K562 (cell line): ENCODE results near the gene OR52A5. TPM values are rescaled to one million over a fixed set of nuclear protein-coding genes. Genes with fewer than 3 reads are reported as not detected.
A peak's percentile ranks its signal among the peaks of the same experiment; 100 is the strongest.

ENCODE experiments used
- BDP1 ChIP-seq: IDR thresholded peaks from 3 replicates; pipeline ENCODE4 v1.6.1; 2011; ENCODE audit not compliant: insufficient read length, insufficient read depth
- CBX1 ChIP-seq: sonication (generic); IDR thresholded peaks from 2 replicates; pipeline ENCODE4 v1.6.1; 2016; ENCODE audit warnings: antibody characterized with exemption, low read depth, mild to moderate bottlenecking
- CBX8 ChIP-seq: fragments of 200-600 bp; sonication (generic); IDR thresholded peaks from 2 replicates; pipeline ENCODE4 v1.6.1; 2012; ENCODE audit warnings: borderline replicate concordance, mixed run types, low read depth, mild to moderate bottlenecking, moderate library complexity, mixed read lengths, low read length, control low read depth, inconsistent platforms; ENCODE audit not compliant: poor library complexity, severe bottlenecking; ENCODE audit errors: extremely low read depth
- CCAR2 ChIP-seq: fragments of 200-400 bp; formaldehyde crosslinking; IDR thresholded peaks from 2 replicates; pipeline ENCODE4 v1.6.1; 2017; ENCODE audit warnings: mild to moderate bottlenecking, low read depth, low read length
- CHAMP1 ChIP-seq: fragments of 450-650 bp; IDR thresholded peaks from 2 replicates; pipeline ENCODE4 v1.6.1; 2016; ENCODE audit warnings: mild to moderate bottlenecking
- HNRNPH1 ChIP-seq: fragments of 200-400 bp; formaldehyde crosslinking; optimal IDR thresholded peaks from 2 replicates; pipeline ENCODE3; 2017; ENCODE audit warnings: low read depth, mild to moderate bottlenecking, low read length, moderate library complexity
- HOXB6 ChIP-seq: fragments of 250-450 bp; sonication (Bioruptor Pico); IDR thresholded peaks from 2 replicates; pipeline ENCODE4 v1.5.1; 2022; ENCODE audit warnings: mild to moderate bottlenecking, borderline replicate concordance
- IFI16 ChIP-seq: fragments of 250-450 bp; sonication (Bioruptor Pico); IDR thresholded peaks from 2 replicates; pipeline ENCODE4 v2.1.2; 2022; ENCODE audit warnings: mild to moderate bottlenecking, inconsistent platforms
- LEF1 ChIP-seq: fragments of 450-650 bp; IDR thresholded peaks from 2 replicates; pipeline ENCODE4 v1.6.1; 2016; ENCODE audit warnings: mild to moderate bottlenecking
- NCOA2 ChIP-seq, 2 experiments: fragments of 450-650 bp; IDR thresholded peaks; 2 replicates each; pipeline ENCODE4 v1.6.1; 2018; ENCODE audit warnings: mild to moderate bottlenecking in 2 of 2, moderate library complexity in 1 of 2; ENCODE audit not compliant: partially characterized antibody in 2 of 2
- NCOA4 ChIP-seq: fragments of 450-650 bp; IDR thresholded peaks from 2 replicates; pipeline ENCODE4 v1.6.1; 2018; ENCODE audit warnings: mild to moderate bottlenecking; ENCODE audit not compliant: partially characterized antibody
- RBM39 ChIP-seq: fragments of 200-400 bp; formaldehyde crosslinking; optimal IDR thresholded peaks from 2 replicates; pipeline ENCODE3; 2018; ENCODE audit warnings: low read depth, low read length
- RFX1 ChIP-seq: fragments of 450-650 bp; IDR thresholded peaks from 2 replicates; pipeline ENCODE4 v1.6.1; 2016; ENCODE audit warnings: mild to moderate bottlenecking, moderate library complexity
- TCF7 ChIP-seq: sonication (generic); IDR thresholded peaks from 2 replicates; pipeline ENCODE4 v1.6.1; 2016; ENCODE audit warnings: antibody characterized with exemption, borderline replicate concordance
- USF2 ChIP-seq: sonication (generic); formaldehyde crosslinking; IDR thresholded peaks from 2 replicates; pipeline ENCODE4 v1.5.0; 2020; ENCODE audit warnings: missing genetic modification reagents
- ZKSCAN8 ChIP-seq: fragments of 200-800 bp; sonication (Bioruptor generic); IDR thresholded peaks from 2 replicates; pipeline ENCODE4 v1.6.1; 2016; ENCODE audit warnings: missing genetic modification characterization, missing compliant biosample characterization
- ZNF449 ChIP-seq: fragments of 250-450 bp; sonication (Bioruptor Pico); IDR thresholded peaks from 2 replicates; pipeline ENCODE4 v1.8.0; 2022; ENCODE audit warnings: moderate library complexity, mild to moderate bottlenecking, inconsistent platforms
- ZNF655 ChIP-seq: fragments of 250-450 bp; sonication (Bioruptor Pico); IDR thresholded peaks from 2 replicates; pipeline ENCODE4 v1.5.0; 2021
- ZNF695 ChIP-seq: fragments of 450-650 bp; formaldehyde crosslinking; IDR thresholded peaks from 2 replicates; pipeline ENCODE4 v1.4.0; 2020; ENCODE audit warnings: mild to moderate bottlenecking, moderate library complexity
- polyA plus RNA-seq, 8 experiments: library from polyadenylated mRNA; depleted of rRNA in 4 of 8; stranded (reverse) in 5 of 8; unstranded in 3 of 8; fragments of >200 nt; fragmentation: Nextera tagmentation in 2 of 8; fragmentation: Illumina TruSeq in 1 of 8; extraction: Ambion mirVana in 2 of 8; extraction: Trizol in 1 of 8; gene quantifications; 2 replicates each; pipeline versions ENCODE4 v1.2.1 to v1.2.3, GENCODE V29; 2011 to 2014; ENCODE audit warnings: inconsistent platforms in 1 of 8, missing spikeins in 1 of 8
- total RNA-seq, 7 experiments: library from RNA; depleted of rRNA in 6 of 7; stranded (reverse); fragments of >200 nt in 6 of 7; fragmentation: Illumina TruSeq in 2 of 7; extraction: Trizol in 2 of 7; gene quantifications; 2 replicates each; pipeline versions ENCODE4 v1.2.1 to v1.2.3, GENCODE V29; 2011 to 2021; ENCODE audit warnings: low replicate concordance in 1 of 7
- TF ChIP-seq, protein P1 (sequence below): sonication (generic); formaldehyde crosslinking; IDR thresholded peaks from 2 replicates; pipeline ENCODE4 v1.8.0; 2022; ENCODE audit warnings: missing genetic modification reagents, mild to moderate bottlenecking, moderate library complexity, borderline replicate concordance
- TF ChIP-seq, protein P2 (sequence below): fragments of 450-650 bp; IDR thresholded peaks from 2 replicates; pipeline ENCODE4 v1.6.1; 2016; ENCODE audit warnings: antibody characterized with exemption

OR52A5 gene
- total and polyA plus RNA-seq, 9 of the 15 experiments (the other 6 are each of a cell fraction or from before 2014, with no cell fraction given): 0.04 to 1.1 (median 0.94) TPM; not detected in 6

GRCh38 chr11:5151713-5152153, 13.6 kb upstream of the OR52A5 start (continued):
- TF ChIP-seq HOXB6 (no peak), TCF7 (peak; percentile 37; the same call in 1 of the 2 replicates), ZKSCAN8 (peak; percentile 74; the same call in 1 of the 2 replicates), LEF1 (peak; percentile 69), RFX1 (no peak), IFI16 (no peak), ZNF655 (CRISPR knock-in tag) (no peak), BDP1 (no peak), CBX1 (no peak), RBM39 (no peak), HNRNPH1 (no peak), ZNF695 (CRISPR knock-in tag) (no peak), NCOA2 (IDR thresholded peaks at IDR 0.05; ENCODE audit: partially characterized antibody in 2 of 2) (peak; percentile 44 to 50), USF2 (CRISPR knock-in tag) (no peak), ZNF449 (CRISPR knock-in tag) (0 out of 2 replicates have a peak, but pooled peaks have one; percentile 35), CHAMP1 (peak; percentile 82), CBX8 (no peak), NCOA4 (no peak), CCAR2 (no peak)
- TF ChIP-seq, protein P1, sequence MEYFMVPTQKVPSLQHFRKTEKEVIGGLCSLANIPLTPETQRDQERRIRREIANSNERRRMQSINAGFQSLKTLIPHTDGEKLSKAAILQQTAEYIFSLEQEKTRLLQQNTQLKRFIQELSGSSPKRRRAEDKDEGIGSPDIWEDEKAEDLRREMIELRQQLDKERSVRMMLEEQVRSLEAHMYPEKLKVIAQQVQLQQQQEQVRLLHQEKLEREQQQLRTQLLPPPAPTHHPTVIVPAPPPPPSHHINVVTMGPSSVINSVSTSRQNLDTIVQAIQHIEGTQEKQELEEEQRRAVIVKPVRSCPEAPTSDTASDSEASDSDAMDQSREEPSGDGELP (CRISPR knock-in tag): no peak
- TF ChIP-seq, protein P2, sequence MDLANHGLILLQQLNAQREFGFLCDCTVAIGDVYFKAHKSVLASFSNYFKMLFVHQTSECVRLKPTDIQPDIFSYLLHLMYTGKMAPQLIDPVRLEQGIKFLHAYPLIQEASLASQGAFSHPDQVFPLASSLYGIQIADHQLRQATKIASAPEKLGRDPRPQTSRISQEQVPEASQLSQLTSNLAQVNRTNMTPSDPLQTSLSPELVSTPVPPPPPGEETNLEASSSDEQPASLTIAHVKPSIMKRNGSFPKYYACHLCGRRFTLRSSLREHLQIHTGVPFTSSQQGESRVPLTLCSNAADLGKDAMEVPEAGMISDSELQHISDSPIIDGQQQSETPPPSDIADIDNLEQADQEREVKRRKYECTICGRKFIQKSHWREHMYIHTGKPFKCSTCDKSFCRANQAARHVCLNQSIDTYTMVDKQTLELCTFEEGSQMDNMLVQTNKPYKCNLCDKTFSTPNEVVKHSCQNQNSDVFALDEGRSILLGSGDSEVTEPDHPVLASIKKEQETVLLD: peak; percentile 61; the same call in 1 of the 2 replicates
